Activated gamma-delta T cell treated with anti-CD3 and anti-CD28 coated beads, Interleukin-2, amount 50 U/mL, for 16 hours (primary cell): ENCODE measurements around the gene PCYT2.

ENCODE experiments used
- DNase-seq: peaks from one replicate; pipeline ENCODE4 v3.0.0-alpha.2; 2020; ENCODE audit warnings: low read depth

PCYT2 gene

DNA sequence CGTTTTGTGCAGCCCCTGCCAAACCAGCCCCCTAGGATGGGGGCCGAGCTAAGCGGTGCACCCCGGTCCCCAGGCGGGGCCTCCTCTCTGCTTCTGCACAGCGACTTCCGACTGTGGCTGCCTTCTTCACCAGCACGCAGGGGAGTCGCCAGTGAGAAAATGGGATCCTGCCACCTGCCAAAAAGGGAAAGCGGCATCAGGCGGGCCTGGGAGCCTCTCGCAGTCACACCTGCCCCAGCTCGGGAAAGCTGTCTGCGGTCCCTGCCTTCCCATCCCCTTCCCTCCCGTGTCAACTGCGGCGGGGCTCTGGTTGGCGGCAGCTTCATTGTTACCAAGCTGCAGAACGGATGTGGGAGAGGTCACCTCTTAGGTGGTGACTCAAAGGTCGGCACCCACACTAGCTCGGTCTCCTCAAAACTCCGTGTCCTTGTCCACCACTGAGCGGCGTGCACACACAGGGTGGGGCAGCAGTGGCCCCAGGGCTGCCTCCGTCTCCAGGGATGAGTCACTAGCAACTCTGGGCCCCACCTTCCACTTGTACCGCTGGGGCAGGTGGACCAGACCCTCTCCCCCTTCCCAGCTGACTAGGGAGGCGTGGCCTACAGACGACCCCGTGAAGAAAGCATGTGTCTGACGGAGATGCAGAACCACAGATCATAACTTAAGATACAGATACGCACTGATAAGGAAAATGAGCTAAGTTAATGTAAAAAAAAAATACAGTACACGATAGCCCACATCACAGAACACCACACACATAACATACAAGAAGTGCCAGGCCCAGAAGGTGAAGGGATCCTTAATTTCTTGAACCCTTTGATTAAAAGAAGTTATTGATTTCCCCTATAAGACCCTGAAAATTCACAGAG, 1.5 kb upstream of the PCYT2 start:
- no peak for DNase-seq

DNA sequence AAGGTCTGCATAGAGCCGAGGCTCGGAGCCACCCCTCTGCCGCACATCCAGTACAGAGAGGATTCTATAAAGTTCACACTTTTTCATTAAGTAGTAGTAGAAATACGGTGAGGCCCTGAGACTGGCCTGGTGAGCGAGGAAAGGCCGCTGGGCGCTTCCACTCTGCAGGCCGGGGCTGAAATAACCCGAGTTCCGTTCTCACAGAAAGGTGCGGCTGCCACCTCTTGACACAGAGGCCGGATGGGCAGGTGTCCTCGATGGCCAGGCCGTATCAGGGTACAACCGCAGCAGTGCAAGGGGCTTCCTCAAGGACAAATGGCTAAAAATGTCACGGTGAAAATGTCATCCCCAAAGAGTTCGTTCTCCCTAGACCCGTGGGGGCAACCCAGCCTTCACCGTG, 770 bp upstream of the PCYT2 start:
- DNase-seq: no peak

- no peak for DNase-seq
Measured at GRCh38 chr17:81910840-81911276, 341 bp downstream of the PCYT2 start.

DNA sequence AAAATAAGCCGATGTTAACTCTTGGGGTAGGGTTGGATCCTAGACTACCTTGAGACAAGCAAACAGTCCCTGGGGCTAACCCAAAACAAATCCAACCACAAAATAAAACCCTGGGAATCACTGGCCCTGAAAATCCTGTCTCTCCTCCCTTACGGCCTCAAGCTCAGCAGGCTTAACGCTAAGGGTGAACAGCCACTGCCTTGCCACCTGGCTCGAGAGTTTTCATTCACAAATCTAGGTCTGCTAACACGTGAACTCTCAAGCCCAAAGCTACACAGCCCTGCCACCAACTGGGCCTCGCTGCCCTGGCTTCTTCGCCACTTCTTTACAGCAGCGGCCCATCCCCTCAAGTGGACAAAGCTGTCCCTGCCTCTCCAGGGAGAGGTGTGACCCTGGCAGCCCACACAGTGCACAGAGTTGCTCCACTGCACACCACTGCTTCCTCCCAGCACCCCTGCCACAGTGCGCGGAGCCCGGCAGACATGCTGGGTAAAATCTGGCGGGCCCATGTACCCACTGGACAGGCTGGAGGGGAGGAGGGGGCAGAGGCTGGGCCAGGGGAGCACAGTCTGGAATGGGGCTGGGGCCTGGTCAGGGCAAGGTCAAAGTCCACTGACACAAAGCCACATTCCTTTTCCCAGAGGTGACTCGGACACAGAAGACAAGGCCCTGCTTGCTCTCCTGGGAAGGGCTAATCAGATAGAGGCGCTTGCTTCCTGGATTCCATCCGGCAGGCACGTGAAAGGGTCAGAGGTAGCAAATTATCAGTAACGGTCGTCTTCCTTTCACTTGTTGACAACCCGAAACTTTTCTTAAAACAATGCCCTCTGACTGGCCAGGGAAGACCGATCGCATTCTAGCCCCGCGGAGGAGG, 996 bp downstream of the PCYT2 start:
- no peak for DNase-seq

DNA sequence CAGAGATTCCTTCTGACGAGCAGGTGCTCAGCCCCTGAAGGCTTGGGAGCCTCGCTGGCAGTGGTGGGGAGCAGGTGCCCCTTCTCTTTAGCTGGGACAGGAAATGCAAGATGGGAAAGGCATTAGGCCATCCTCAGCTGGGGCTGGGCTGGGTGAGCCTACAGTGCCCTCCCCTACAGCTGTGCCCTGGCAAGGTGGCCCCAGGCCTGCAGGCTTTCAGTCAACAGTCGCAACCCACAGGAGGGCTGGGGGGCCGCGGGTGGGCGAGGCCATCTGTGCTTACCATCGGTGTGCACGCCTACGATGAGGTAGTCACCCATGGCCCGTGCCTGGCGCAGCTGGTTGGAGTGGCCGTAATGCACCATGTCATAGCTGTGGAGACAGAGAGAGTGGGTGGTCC, 2.0 kb downstream of the PCYT2 start:
- no peak for DNase-seq

GRCh38 chr17:81908793-81909192, 2.4 kb downstream of the PCYT2 start:
- DNase-seq: no peak

DNA sequence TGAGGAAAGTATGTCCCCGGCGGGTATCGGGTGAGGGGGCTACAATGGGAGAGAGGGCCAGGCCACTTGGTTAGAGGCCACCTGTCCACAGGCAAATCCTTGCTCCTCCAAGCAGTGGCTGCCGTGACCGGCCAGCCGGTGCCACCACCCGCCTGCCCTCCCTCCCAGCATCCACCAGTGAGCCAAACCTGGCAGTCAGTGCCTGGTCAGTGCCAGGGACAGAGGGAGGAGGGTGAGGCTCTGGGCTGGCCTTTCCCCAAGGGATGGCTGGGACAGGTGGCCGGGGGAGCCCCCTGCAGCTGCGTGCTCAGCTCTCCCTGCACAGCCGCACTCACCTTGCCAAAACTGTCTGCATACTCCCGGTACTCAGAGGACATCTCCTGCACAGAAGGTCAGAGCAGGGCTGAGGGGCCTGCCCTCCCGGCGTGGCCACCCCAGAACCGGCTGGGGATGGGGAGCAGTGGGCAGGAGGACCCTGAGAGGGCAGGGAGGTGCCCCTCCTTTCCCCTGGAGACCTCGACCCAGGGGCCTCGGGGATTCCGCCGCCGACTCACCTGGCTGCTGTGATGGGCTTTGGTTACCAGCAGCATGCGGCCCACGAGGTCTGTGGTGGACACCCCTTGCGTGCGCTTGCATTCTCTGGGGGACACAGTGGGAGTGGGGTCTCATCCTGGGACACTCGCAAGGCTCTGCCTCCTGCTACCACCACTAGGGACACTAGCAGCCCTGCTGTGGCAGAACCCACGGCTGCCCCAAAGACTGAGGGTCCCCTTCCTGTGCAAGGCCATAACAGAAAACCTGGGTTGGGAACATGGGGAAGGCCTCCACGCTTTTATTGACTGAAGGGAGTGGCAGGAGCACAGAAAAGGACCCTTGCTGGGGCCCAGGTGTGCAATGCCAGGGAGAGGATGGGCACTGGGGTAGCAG, 3.7 kb downstream of the PCYT2 start:
- no peak for DNase-seq

DNA sequence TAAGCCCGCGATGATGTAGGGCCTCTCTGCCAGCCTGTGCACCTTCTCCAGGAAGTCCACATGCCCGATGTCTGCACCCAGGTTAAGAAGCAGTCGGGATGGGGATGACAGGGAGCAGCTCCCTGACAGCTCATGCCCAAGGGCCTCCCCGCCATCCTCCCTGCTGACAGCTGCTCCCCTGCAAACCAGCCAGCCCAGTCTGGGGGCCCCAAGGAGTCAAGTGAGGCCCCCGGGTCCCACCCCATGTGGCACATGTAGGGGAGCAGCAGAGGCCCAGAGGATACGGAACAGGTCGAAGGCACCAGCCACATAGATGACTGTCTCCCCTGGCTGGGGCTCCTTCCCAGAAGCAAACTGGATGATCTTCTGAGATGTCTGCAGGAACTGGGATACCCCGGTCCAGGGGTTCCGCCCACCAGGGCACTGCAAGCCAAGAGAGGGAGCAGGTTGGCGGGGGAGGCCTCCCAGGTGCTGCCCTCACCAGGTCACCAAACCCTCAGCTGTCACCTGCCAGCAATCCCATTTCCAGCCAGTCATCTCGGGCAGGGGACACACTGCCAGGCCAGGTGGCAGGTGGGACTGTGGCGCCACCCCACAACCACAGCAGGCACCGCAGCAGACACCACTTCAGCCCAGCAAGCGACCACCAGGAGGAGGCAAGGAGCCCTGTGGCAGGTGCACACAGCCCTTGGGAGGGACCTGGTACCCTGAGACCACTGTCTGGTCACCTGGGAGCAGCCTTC, 4.6 kb downstream of the PCYT2 start:
- DNase-seq: no peak

GRCh38 chr17:81905993-81906392, 5.2 kb downstream of the PCYT2 start:
- no peak for DNase-seq

GRCh38 chr17:81905424-81905875, 5.7 kb downstream of the PCYT2 start:
- DNase-seq: no peak

DNA sequence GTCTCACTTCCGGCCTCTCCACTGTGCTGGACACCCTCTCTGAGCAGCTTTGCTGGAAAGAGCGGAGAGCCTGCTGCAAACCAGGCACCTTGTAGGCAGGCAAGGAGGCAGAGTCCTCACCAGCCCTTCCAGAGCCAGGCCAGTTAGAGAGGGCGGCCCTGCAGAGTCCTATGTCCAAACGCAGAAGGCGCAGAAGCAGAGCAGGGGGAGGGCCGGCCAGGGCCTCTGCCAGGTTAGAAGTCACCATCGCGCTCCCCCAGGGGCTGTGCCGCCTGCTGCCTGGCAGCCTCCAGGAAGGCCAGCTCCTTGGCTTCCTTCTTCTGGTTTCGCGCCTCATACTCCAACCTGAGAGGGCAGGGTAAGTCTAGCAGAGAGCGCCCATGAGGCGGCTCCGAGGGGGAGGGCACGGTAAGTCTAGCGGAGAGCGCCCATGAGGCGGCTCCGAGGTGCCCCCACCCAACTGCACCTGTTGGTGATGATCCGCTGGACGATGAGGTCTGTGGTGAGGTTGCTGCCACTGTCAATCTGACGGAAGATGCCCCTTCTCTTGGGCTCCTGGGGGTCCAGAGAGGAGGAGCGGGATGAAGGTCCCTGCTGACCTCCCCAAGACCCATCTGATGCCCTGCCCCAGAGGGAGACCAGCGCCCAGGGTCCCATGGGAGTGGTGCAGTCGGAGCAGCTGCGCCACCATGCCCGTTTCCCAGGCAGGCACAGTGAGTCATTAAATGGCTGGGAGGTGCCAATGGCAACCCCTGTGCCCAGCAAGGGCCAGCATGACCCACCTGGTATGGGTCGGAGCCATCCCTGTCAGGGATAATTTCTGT, 6.4 kb downstream of the PCYT2 start:
- no peak for DNase-seq

GRCh38 chr17:81903896-81904599, 7.2 kb downstream of the PCYT2 start:
- no peak for DNase-seq

GRCh38 chr17:81903415-81903831, 7.8 kb downstream of the PCYT2 start:
- DNase-seq: no peak

- DNase-seq: no peak
Measured at GRCh38 chr17:81902653-81903414, 8.4 kb downstream of the PCYT2 start.

DNA sequence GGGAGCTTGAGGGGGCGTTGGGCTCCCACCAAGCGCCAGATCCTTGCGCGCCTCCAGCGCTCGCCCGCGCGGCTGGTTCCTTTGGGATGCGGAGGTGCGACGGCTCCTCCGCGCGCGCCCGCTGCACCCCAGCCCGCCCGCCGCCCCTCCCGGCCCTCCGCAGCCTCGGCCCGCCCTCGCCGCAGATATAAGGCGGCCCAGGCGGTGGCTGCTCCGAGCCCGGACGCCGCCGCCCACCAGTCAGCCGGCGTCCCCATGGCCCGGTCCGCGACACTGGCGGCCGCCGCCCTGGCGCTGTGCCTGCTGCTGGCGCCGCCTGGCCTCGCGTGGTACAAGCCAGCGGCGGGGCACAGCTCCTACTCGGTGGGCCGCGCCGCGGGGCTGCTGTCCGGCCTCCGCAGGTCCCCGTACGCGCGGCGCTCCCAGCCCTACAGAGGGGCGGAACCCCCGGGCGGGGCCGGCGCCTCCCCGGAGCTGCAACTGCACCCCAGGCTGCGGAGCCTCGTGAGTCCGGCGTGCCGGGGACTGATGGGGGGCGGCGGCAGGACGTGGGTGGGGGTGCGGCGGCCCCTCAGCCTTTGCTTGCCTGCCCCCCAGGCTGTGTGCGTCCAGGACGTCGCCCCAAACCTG, 9.1 kb downstream of the PCYT2 start, which contains the start of gene NPB:
Gene NPB, plus strand, starts transcription at position 216 of the 630 bp plus-strand sequence. Its CDS starts 40 bp downstream, at position 256.
- no peak for DNase-seq

DNA sequence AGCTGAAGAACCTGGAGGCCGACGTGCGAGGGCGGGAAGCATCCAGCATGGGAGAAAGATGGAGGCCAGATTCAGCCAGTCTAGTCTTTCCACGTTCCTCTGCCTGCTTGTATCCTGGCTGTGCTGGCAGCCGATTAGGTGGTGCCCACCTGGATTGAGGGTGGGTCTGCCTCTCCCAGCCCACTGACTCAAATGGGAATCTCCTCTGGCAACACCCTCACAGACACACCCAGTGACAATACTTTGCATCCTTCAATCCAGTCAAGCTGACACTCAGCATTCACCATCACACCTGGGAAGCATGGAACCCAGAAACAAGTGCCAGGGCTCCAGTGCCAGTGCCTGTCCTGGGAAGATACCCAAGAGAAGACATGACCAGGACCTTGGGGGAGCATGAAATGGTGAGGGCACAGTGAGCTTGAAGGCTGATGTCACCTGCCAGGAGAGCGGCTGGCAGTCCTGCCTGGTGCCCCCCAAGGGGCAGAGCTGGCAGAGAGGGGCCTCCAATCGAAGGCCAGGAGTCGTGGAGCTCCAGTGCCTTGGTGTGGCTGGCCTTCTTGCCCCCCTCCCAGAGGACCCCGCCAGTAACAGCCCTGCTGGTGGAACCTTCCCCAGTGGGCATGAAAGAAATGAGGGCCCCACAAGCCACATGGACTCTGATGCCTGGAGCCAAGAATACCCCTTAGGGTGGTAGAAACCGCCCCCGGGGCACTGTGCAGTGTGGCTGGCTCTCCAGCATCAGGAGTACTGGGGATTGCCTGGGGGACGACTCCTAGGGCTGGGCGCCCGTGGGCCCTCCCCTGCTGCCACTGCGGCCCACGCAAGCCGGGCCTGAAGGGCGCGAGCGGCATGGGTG, 9.8 kb downstream of the PCYT2 start:
- no peak for DNase-seq

- DNase-seq: no peak
Measured at GRCh38 chr17:81900181-81900820, 10.9 kb downstream of the PCYT2 start.
